GM23338 (cell line): ENCODE data around the gene NCKAP5. TPM values are rescaled to one million over a fixed set of nuclear protein-coding genes. Genes with fewer than 3 reads are reported as not detected.

Experiments used
- ATAC-seq: fragments of 200-7000 bp; cut with Tn5 transposase; 3 replicates; pipeline ENCODE4 v1.9.1; 2020
- DNase-seq: peaks from one replicate; pipeline ENCODE4 v3.0.0-alpha.2; 2015; ENCODE audit warnings: low spot score
- H2AFZ ChIP-seq: fragments of 200-600 bp; sonication (generic); 2 replicates; pipeline ENCODE4 v1.8.0; 2016; ENCODE audit warnings: antibody characterized with exemption, mild to moderate bottlenecking, moderate library complexity
- H3F3A ChIP-seq: fragments of 200-600 bp; sonication (generic); replicated peaks from 2 replicates; pipeline ENCODE4 v1.8.0; 2017; ENCODE audit warnings: antibody characterized with exemption, mixed run types, low read depth
- H3K27ac ChIP-seq: fragments of 200-600 bp; sonication (generic); 2 replicates; pipeline ENCODE4 v1.6.1; 2016; ENCODE audit warnings: low read depth
- H3K27me3 ChIP-seq: fragments of 200-600 bp; sonication (generic); 2 replicates; pipeline ENCODE4 v1.8.0; 2016; ENCODE audit warnings: mild to moderate bottlenecking, mixed run types, moderate library complexity; ENCODE audit not compliant: insufficient read depth
- H3K36me3 ChIP-seq: fragments of 200-600 bp; sonication (generic); 2 replicates; pipeline ENCODE4 v1.8.0; 2016; ENCODE audit warnings: mild to moderate bottlenecking; ENCODE audit not compliant: insufficient read depth
- H3K4me1 ChIP-seq: fragments of 200-600 bp; sonication (generic); 2 replicates; pipeline ENCODE4 v1.8.0; 2016; ENCODE audit warnings: mild to moderate bottlenecking, moderate library complexity; ENCODE audit not compliant: insufficient read depth
- H3K4me2 ChIP-seq: fragments of 200-600 bp; sonication (generic); 2 replicates; pipeline ENCODE4 v1.7.1; 2017; ENCODE audit warnings: mixed run types
- H3K4me3 ChIP-seq: fragments of 200-600 bp; sonication (generic); 2 replicates; pipeline ENCODE4 v1.6.1; 2016; ENCODE audit warnings: mixed run types
- H3K79me2 ChIP-seq: fragments of 200-600 bp; sonication (generic); replicated peaks from 2 replicates; pipeline ENCODE4 v1.8.0; 2017; ENCODE audit warnings: mild to moderate bottlenecking; ENCODE audit not compliant: insufficient read depth
- H3K9me2 ChIP-seq: fragments of 200-600 bp; sonication (generic); 2 replicates; pipeline ENCODE4 v1.8.0; 2017; ENCODE audit not compliant: insufficient read depth
- H4K20me1 ChIP-seq: fragments of 200-600 bp; sonication (generic); replicated peaks from 2 replicates; pipeline ENCODE4 v1.8.0; 2017; ENCODE audit warnings: mild to moderate bottlenecking; ENCODE audit not compliant: insufficient read depth
- H3K27ac Mint-ChIP-seq: 2 replicates; pipeline ENCODE4 v1.8.0; 2020; ENCODE audit warnings: inconsistent platforms, mild to moderate bottlenecking, moderate library complexity, mixed read lengths
- H3K27me3 Mint-ChIP-seq: 3 replicates; pipeline ENCODE4 v1.8.0; 2022; ENCODE audit warnings: low read depth, mild to moderate bottlenecking, moderate library complexity, mixed read lengths, inconsistent platforms; ENCODE audit not compliant: insufficient read depth, poor library complexity
- H3K36me3 Mint-ChIP-seq: 3 replicates; pipeline ENCODE4 v1.8.0; 2021; ENCODE audit warnings: low read depth, mild to moderate bottlenecking, inconsistent platforms, moderate library complexity, mixed read lengths
- H3K4me1 Mint-ChIP-seq: 3 replicates; pipeline ENCODE4 v1.8.0; 2020; ENCODE audit warnings: mild to moderate bottlenecking, inconsistent platforms, mixed read lengths
- H3K4me3 Mint-ChIP-seq: 3 replicates; pipeline ENCODE4 v1.8.0; 2021; ENCODE audit warnings: moderate library complexity, mild to moderate bottlenecking, inconsistent platforms, mixed read lengths
- H3K9me3 Mint-ChIP-seq: 3 replicates; pipeline ENCODE4 v1.8.0; 2020; ENCODE audit warnings: moderate library complexity, mild to moderate bottlenecking, inconsistent platforms, mixed read lengths
- CREB1 ChIP-seq: fragments of 250-450 bp; sonication (Bioruptor Pico); IDR thresholded peaks from 2 replicates; pipeline ENCODE4 v1.5.0; 2020; ENCODE audit warnings: low read depth, mild to moderate bottlenecking, moderate library complexity
- ETS1 ChIP-seq: IDR thresholded peaks from 2 replicates; pipeline ENCODE4 v1.6.1; 2016; ENCODE audit warnings: antibody characterized with exemption
- EZH2 ChIP-seq: fragments of 200-600 bp; sonication (generic); IDR thresholded peaks from one replicate; pipeline ENCODE4 v1.8.0; 2017; ENCODE audit warnings: antibody characterized with exemption, mild to moderate bottlenecking, low read depth; ENCODE audit not compliant: unreplicated experiment
- EZH2phosphoT487 ChIP-seq: fragments of 200-600 bp; sonication (generic); IDR thresholded peaks from one replicate; pipeline ENCODE4 v1.8.1; 2018; ENCODE audit warnings: antibody characterized with exemption; ENCODE audit not compliant: unreplicated experiment
- JUNB ChIP-seq: IDR thresholded peaks from one replicate; pipeline ENCODE4 v1.6.1; 2016; ENCODE audit warnings: antibody characterized with exemption; ENCODE audit not compliant: unreplicated experiment
- NANOG ChIP-seq: IDR thresholded peaks from 2 replicates; pipeline ENCODE4 v1.6.1; 2016; ENCODE audit warnings: antibody characterized with exemption, borderline replicate concordance
- POLR2AphosphoS5 ChIP-seq: IDR thresholded peaks from 2 replicates; pipeline ENCODE4 v1.6.1; 2016; ENCODE audit warnings: antibody characterized with exemption, low read depth
- STAT1 ChIP-seq: IDR thresholded peaks from one replicate; pipeline ENCODE4 v1.6.1; 2016; ENCODE audit warnings: antibody characterized with exemption; ENCODE audit not compliant: unreplicated experiment
- ZNF114 ChIP-seq: fragments of 250-450 bp; sonication (Bioruptor Pico); IDR thresholded peaks from 2 replicates; pipeline ENCODE4 v1.5.0; 2020; ENCODE audit warnings: mild to moderate bottlenecking, moderate library complexity
- ZNF331 ChIP-seq: fragments of 250-450 bp; sonication (Bioruptor Pico); IDR thresholded peaks from 2 replicates; pipeline ENCODE4 v1.5.0; 2020; ENCODE audit warnings: low read depth, mild to moderate bottlenecking, moderate library complexity
- ZNF462 ChIP-seq: fragments of 250-450 bp; sonication (Bioruptor Pico); IDR thresholded peaks from 2 replicates; pipeline ENCODE4 v1.5.0; 2020; ENCODE audit warnings: mild to moderate bottlenecking, moderate library complexity
- polyA plus RNA-seq: library from polyadenylated mRNA; unstranded; fragments of >200 nt; fragmentation: Nextera tagmentation; extraction: Ambion mirVana; gene quantifications from 2 replicates; pipeline ENCODE4 v1.2.1, GENCODE V29; 2016
- total RNA-seq: library from RNA; depleted of rRNA; stranded (reverse); fragments of >200 nt; shearing (Covaris generic); gene quantifications from 2 replicates; pipeline ENCODE4 v1.2.3, GENCODE V29; 2014
- TF ChIP-seq, protein P1 (sequence below): IDR thresholded peaks from one replicate; pipeline ENCODE4 v1.6.1; 2018; ENCODE audit warnings: antibody characterized with exemption; ENCODE audit not compliant: unreplicated experiment

Gene NCKAP5
- total and polyA plus RNA-seq, 2 experiments from 2014 or later: 0.34 to 0.73 TPM

GRCh38 chr2:133511679-133512078, 56.6 kb downstream of the NCKAP5 start:
- Histone ChIP-seq H3K36me3 (no peaks in the 10 kb centered on the region), H3K27ac (no peak overlapping the region), H3K79me2 (no peaks in the 10 kb centered on the region), H4K20me1 (no peaks in the 10 kb centered on the region), H2AFZ (no peak overlapping the region), H3K27me3 (no peaks in the 10 kb centered on the region), H3K4me1 (no peaks in the 10 kb centered on the region), H3F3A (no peaks in the 10 kb centered on the region), H3K9me2 (no peaks in the 10 kb centered on the region; the same call in 1 of the 2 replicates), H3K4me2 (no peak overlapping the region), H3K4me3 (no peak overlapping the region)
- peaks cover 5% of the 10 kb centered on the region for H3K27me3 Mint-ChIP-seq
- H3K4me3 Mint-ChIP-seq: no peak overlapping the region
- no peak for DNase-seq
- TF ChIP-seq JUNB: no peak
- TF ChIP-seq CREB1: no peak
- ATAC-seq: no peak
- H3K36me3 Mint-ChIP-seq: no peaks in the 10 kb centered on the region
- H3K27ac Mint-ChIP-seq: no peak overlapping the region
- no peaks in the 10 kb centered on the region for H3K9me3 Mint-ChIP-seq
- H3K4me1 Mint-ChIP-seq: no peaks in the 10 kb centered on the region

- Mint-ChIP-seq H3K27me3 (peaks cover 5% of the 10 kb centered on the region), H3K36me3 (no peaks in the 10 kb centered on the region), H3K9me3 (no peaks in the 10 kb centered on the region), H3K4me1 (no peaks in the 10 kb centered on the region), H3K4me3 (no peak overlapping the region), H3K27ac (no peak overlapping the region)
- Histone ChIP-seq H3K79me2 (no peaks in the 10 kb centered on the region), H3K27ac (no peak overlapping the region), H3K4me2 (no peak overlapping the region), H3K4me3 (no peak overlapping the region), H3F3A (no peaks in the 10 kb centered on the region), H3K9me2 (no peaks in the 10 kb centered on the region; the same call in 1 of the 2 replicates), H3K4me1 (no peaks in the 10 kb centered on the region), H2AFZ (no peak overlapping the region), H3K36me3 (no peaks in the 10 kb centered on the region), H4K20me1 (no peaks in the 10 kb centered on the region), H3K27me3 (no peaks in the 10 kb centered on the region)
- no peak for ATAC-seq
- DNase-seq: no peak
- TF ChIP-seq CREB1 (no peak), EZH2phosphoT487 (no peak), ETS1 (no peak), NANOG (no peak), ZNF114 (CRISPR knock-in tag) (no peak), POLR2AphosphoS5 (no peak), JUNB (no peak), ZNF462 (CRISPR knock-in tag) (no peak), EZH2 (no peak), STAT1 (no peak), ZNF331 (CRISPR knock-in tag) (no peak)
- TF ChIP-seq, protein P1, sequence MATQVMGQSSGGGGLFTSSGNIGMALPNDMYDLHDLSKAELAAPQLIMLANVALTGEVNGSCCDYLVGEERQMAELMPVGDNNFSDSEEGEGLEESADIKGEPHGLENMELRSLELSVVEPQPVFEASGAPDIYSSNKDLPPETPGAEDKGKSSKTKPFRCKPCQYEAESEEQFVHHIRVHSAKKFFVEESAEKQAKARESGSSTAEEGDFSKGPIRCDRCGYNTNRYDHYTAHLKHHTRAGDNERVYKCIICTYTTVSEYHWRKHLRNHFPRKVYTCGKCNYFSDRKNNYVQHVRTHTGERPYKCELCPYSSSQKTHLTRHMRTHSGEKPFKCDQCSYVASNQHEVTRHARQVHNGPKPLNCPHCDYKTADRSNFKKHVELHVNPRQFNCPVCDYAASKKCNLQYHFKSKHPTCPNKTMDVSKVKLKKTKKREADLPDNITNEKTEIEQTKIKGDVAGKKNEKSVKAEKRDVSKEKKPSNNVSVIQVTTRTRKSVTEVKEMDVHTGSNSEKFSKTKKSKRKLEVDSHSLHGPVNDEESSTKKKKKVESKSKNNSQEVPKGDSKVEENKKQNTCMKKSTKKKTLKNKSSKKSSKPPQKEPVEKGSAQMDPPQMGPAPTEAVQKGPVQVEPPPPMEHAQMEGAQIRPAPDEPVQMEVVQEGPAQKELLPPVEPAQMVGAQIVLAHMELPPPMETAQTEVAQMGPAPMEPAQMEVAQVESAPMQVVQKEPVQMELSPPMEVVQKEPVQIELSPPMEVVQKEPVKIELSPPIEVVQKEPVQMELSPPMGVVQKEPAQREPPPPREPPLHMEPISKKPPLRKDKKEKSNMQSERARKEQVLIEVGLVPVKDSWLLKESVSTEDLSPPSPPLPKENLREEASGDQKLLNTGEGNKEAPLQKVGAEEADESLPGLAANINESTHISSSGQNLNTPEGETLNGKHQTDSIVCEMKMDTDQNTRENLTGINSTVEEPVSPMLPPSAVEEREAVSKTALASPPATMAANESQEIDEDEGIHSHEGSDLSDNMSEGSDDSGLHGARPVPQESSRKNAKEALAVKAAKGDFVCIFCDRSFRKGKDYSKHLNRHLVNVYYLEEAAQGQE: no peak
Observed at GRCh38 chr2:133509777-133510176, 58.5 kb downstream of the NCKAP5 start.
